K562 (cell line): ENCODE results near the gene DPYSL3.

Experiments
- ATF3 ChIP-seq, 2 experiments: fragments of 450-650 bp in 1 of 2; sonication (generic) in 1 of 2; formaldehyde crosslinking in 1 of 2; IDR thresholded peaks in 1 of 2; conservative IDR thresholded peaks in 1 of 2; 2 replicates each; pipeline versions ENCODE4 v1.6.1 to v1.8.1; 2016 to 2023; ENCODE audit warnings: mild to moderate bottlenecking in 2 of 2, moderate library complexity in 2 of 2, inconsistent platforms in 1 of 2, missing genetic modification reagents in 1 of 2
- L3MBTL2 ChIP-seq: fragments of 450-650 bp; IDR thresholded peaks from 2 replicates; pipeline ENCODE4 v1.6.1; 2016; ENCODE audit warnings: mild to moderate bottlenecking, moderate library complexity
- PCBP2 ChIP-seq: fragments of 200-400 bp; formaldehyde crosslinking; IDR thresholded peaks from 2 replicates; pipeline ENCODE4 v1.6.1; 2018; ENCODE audit warnings: low read length, low read depth, mild to moderate bottlenecking, moderate library complexity; ENCODE audit not compliant: poor library complexity, severe bottlenecking
- TFE3 ChIP-seq: fragments of 450-650 bp; formaldehyde crosslinking; IDR thresholded peaks from 2 replicates; pipeline ENCODE4 v1.4.0; 2020; ENCODE audit warnings: mild to moderate bottlenecking, mixed read lengths
- YY1 ChIP-seq, 3 experiments: IDR thresholded peaks; 2 replicates each; pipeline ENCODE4 v1.6.1; 2011; ENCODE audit warnings: low read length in 2 of 3, mild to moderate bottlenecking in 2 of 3, moderate library complexity in 2 of 3, borderline replicate concordance in 1 of 3, control low read depth in 1 of 3, low read depth in 1 of 3; ENCODE audit not compliant: insufficient read depth in 3 of 3, insufficient replicate concordance in 2 of 3, control insufficient read depth in 1 of 3, insufficient read length in 1 of 3; ENCODE audit errors: extremely low read depth in 1 of 3
- ZNF134 ChIP-seq: fragments of 250-450 bp; sonication (Bioruptor Pico); conservative IDR thresholded peaks from 2 replicates; pipeline ENCODE4 v1.4.0; 2020
- TF ChIP-seq, protein P1 (sequence below), 3 experiments: IDR thresholded peaks in 2 of 3; conservative IDR thresholded peaks in 1 of 3; 2 replicates each; pipeline ENCODE4 v1.5.1; 2011 to 2012; ENCODE audit warnings: low read length in 3 of 3, mild to moderate bottlenecking in 3 of 3, control low read depth in 2 of 3, improper control_type of control experiment in 1 of 3, inconsistent platforms in 1 of 3, low read depth in 1 of 3, mixed read lengths in 1 of 3, moderate library complexity in 1 of 3; ENCODE audit not compliant: insufficient read depth in 2 of 3
- TF ChIP-seq, protein P2 (sequence below): sonication (generic); formaldehyde crosslinking; IDR thresholded peaks from 2 replicates; pipeline ENCODE4 v1.9.0; 2022; ENCODE audit warnings: mild to moderate bottlenecking, missing genetic modification reagents
- TF ChIP-seq, protein P3 (sequence below): fragments of 450-650 bp; conservative IDR thresholded peaks from 2 replicates; pipeline ENCODE4 v1.6.1; 2016; ENCODE audit warnings: missing genetic modification characterization, low read depth, mild to moderate bottlenecking, missing compliant biosample characterization, moderate library complexity

GRCh38 chr5:147446523-147446922 is 63.3 kb downstream of the DPYSL3 start:
- TF ChIP-seq, protein P1, sequence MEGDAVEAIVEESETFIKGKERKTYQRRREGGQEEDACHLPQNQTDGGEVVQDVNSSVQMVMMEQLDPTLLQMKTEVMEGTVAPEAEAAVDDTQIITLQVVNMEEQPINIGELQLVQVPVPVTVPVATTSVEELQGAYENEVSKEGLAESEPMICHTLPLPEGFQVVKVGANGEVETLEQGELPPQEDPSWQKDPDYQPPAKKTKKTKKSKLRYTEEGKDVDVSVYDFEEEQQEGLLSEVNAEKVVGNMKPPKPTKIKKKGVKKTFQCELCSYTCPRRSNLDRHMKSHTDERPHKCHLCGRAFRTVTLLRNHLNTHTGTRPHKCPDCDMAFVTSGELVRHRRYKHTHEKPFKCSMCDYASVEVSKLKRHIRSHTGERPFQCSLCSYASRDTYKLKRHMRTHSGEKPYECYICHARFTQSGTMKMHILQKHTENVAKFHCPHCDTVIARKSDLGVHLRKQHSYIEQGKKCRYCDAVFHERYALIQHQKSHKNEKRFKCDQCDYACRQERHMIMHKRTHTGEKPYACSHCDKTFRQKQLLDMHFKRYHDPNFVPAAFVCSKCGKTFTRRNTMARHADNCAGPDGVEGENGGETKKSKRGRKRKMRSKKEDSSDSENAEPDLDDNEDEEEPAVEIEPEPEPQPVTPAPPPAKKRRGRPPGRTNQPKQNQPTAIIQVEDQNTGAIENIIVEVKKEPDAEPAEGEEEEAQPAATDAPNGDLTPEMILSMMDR (IDR thresholded peaks at IDR 0.05 in 2 of 3, conservative IDR thresholded peaks at IDR 0.05 in 1 of 3; ENCODE audit: insufficient read depth in 2 of 3, low read depth in 1 of 3, low read length in 3 of 3): no peak
- TF ChIP-seq ATF3 (IDR thresholded peaks at IDR 0.05) (no peak), ATF3 (CRISPR knock-in tag; conservative IDR thresholded peaks at IDR 0.05) (no peak), ZNF134 (CRISPR knock-in tag) (no peak), TFE3 (no peak), YY1 (IDR thresholded peaks at IDR 0.05; ENCODE audit: borderline replicate concordance in 1 of 3, control insufficient read depth in 1 of 3, extremely low read depth in 1 of 3, insufficient read depth in 3 of 3, insufficient read length in 1 of 3, insufficient replicate concordance in 2 of 3, low read depth in 1 of 3, low read length in 2 of 3) (no peak), PCBP2 (no peak), L3MBTL2 (no peak)
- TF ChIP-seq, protein P2, sequence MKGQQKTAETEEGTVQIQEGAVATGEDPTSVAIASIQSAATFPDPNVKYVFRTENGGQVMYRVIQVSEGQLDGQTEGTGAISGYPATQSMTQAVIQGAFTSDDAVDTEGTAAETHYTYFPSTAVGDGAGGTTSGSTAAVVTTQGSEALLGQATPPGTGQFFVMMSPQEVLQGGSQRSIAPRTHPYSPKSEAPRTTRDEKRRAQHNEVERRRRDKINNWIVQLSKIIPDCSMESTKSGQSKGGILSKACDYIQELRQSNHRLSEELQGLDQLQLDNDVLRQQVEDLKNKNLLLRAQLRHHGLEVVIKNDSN (CRISPR knock-in tag): no peak
- TF ChIP-seq, protein P3, sequence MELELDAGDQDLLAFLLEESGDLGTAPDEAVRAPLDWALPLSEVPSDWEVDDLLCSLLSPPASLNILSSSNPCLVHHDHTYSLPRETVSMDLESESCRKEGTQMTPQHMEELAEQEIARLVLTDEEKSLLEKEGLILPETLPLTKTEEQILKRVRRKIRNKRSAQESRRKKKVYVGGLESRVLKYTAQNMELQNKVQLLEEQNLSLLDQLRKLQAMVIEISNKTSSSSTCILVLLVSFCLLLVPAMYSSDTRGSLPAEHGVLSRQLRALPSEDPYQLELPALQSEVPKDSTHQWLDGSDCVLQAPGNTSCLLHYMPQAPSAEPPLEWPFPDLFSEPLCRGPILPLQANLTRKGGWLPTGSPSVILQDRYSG: no peak
